SHP77 (cell line): ENCODE data around the gene GFPT2.

Experiments
- DNase-seq, 2 experiments: peaks; one replicate each; lab custom pipeline; 2025; lab: John Stamatoyannopoulos, UW

The GFPT2 gene

GRCh38 chr5:180350711-180351465 lies 2.2 kb downstream of the GFPT2 start:
- no peak for DNase-seq

GRCh38 chr5:180350296-180350695 lies 2.8 kb downstream of the GFPT2 start:
- DNase-seq: no peak

DNA sequence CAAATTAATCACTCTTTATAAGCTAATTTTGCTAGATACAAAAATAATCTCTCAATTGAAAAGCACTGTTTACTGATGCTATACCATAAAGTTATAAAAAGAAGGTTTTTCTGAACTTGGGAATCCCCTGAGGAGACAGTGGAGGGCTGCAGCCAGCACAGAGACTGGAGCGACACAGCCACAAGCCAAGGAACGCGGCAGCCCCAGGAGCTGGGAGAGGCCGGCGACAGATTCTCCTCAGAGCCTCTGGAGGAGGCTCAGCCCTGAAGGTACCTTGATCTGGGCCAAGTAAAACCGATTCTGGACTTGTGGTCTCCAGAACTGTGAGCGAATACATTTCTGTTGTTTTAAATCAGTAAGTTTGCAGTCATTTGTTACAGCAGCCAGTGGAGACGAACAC lies 3.7 kb downstream of the GFPT2 start:
- no peak for DNase-seq

DNA sequence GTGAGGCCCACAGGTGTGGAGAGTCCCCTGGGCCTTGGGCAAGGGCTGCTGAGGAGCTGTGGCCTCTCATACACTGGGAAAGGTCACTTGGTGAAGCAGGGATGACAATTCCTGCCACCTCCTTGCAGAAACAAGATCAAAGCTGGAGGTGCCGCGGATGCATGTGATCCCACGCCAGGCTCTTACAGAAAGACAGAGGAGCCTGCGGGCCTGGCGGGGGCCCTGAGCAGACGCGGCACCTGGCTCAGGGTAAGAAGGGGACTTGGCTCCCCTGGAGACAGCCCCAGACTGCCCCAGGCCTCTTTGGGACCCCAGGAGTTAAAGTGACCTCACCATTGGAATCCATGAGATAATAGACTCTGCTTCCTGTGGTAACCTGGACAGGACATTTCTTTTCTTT lies 4.8 kb downstream of the GFPT2 start:
- DNase-seq: no peak

GRCh38 chr5:180347702-180348101 lies 5.4 kb downstream of the GFPT2 start:
- no peak for DNase-seq

DNA sequence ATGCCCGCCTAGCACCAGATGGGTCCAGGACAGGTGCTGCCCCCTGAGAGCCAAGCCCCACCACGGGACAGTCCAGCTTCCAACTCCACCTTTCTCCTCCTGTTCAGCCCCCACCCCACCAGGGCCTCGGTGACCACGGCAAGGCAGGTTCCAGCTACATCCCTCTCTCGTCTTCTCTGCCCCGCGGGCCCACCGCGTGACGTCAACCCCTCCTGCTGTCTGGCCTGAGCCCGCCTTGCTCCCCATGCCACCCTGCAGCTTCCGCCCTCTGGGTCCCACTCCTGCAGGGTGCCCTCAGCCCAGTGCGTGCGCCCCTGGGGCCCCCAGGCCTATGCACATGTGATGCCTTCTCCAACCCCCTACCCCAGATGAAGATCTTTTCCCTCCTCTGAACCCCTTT lies 6.8 kb downstream of the GFPT2 start:
- no peak for DNase-seq

- DNase-seq: no peak
These were observed 7.4 kb downstream of the GFPT2 start for GRCh38 chr5:180345781-180346180.

DNA sequence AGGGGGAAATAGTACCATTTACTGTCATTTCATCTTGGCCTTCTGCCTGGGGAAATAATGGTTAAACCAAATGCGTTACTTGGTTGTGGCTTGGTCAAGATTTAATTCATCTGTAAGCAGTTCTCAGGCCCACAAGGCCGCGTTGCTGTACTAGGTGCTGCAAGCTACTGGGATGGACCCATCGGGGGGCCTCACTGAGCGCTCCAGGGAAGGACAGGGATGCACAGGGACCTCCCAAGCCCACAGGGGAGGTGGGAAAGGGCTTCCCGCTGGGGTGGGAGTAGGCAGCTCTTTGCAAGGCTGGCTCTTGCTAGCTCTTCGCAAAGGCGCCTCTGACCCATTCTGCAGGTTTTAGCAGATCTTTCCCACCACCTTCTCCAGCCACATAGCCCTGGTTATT lies 8.0 kb downstream of the GFPT2 start:
- no peak for DNase-seq

GRCh38 chr5:180344696-180344999 lies 8.5 kb downstream of the GFPT2 start:
- no peak for DNase-seq

DNA sequence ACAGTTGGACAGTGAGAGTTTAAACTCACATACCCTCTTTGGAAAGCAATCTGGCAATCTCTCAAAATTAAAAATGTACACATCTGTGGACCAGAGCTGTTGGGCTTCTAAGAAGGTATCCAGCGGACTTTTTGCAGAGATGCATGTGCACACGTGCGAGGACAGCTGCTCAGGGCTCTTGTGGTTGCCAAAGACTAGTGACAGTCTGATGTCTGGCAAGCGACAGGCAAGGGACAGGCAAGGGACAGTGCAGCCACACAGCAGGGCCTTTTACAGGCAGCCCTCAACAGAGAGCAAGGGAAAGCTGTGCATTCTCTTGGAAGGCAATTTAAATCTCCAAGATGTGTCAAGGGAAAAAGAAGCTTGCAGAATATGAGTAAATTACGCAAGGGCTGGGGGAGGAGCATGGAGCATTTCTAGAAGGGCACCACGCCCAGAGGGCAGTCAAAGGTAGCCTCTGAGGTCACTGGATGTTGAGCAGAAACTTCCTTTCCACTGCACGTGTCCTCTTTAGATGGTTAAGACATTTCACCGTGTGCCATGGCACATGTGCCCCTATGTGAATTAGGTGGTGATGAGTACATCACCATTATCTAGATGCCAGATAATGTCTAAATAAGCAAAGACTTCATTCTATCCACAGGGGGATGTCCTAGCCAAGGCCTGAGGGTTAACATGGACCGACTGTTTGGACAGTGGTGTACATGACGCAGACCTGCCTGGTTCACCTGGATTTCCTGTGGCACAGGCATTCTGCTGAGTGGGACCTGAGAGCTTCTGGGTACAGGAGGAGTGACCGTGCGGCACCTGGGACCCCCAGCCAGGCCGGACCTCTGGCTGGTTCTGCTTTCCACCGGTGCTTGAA lies 9.1 kb downstream of the GFPT2 start:
- no peak for DNase-seq

DNA sequence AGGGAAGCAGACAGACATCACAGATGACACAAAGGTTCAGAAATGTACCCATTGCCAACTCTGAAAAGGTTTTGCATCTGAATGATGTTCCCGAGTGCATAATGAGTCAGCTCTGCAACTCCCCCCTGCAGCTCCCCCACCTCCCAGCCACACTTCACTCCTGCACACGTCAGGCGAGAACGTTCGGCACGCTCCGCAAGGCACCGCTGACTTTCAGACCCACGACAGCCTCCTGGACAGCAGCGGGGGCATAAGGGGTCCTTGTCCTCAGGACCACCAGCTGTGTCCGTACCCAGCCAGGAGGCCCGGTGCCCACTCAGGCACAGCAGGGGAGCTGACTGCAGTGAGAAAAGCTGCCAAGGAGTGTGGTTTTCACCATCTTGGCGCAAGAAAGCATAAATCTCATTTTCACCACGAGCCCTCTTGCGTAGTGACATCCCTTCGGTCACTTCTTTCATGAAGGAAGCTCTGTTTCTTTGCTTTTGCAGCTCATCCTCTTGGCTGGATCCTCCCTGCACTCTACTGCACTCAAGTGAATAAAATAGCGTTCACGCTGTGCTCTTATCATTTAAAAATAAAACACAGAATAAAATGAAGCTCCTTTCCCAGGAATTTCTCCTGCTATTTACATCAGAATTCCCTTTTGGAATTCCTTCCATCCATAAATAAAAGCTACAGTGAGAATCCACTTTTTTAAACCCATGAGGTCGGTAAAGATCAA lies 9.9 kb downstream of the GFPT2 start:
- DNase-seq: no peak

GRCh38 chr5:180341595-180341994 lies 11.5 kb downstream of the GFPT2 start:
- no peak for DNase-seq

DNA sequence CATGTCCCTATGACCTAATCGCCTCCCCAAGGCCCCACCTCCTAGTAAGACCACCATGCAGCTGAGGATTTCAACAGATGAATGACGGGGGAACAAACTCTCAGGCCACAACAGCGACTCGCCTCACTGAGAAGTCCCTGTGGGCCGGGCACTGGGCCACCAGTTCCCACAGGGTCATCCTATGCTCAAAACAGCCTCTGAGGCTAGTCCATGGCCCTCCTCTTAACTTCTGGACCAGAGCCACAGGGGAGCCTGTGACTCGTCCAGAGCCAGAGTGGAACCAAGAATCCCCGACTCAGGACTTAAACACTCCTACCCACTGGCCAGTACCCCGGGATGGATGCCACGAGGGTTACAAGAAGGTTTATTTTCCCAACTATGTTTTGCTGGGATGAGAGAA lies 12.3 kb downstream of the GFPT2 start:
- no peak for DNase-seq

DNA sequence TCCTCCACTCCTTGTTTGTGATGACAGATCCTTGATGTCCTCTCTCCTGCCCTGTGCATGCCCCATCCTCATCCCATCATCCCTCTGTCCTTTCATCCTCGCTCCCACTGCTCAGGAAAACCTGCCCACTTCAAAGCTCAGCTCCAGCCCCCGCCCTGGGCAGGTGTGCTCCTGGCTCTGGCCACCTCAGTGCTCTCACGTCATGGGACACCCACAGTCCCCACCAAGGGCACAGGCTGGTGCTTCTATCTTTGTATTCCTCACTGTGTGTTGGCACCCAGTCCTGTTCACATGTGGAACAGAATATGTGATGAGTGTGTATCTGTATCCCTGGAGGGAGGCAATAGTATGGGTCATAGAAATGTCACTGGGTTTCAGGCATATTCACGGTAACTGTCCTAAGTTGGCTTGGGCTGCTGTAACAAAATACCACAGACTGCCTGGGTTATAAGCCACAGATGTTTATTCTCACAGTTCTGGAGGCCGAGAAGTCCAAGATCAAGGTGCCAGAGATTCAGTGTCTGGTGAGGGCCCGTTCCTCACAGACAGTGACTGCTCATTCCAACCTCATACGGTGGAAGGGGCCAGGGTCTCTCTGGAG lies 13.5 kb downstream of the GFPT2 start:
- no peak for DNase-seq

GRCh38 chr5:180338001-180338707 lies 15.0 kb downstream of the GFPT2 start:
- DNase-seq: no peak

DNA sequence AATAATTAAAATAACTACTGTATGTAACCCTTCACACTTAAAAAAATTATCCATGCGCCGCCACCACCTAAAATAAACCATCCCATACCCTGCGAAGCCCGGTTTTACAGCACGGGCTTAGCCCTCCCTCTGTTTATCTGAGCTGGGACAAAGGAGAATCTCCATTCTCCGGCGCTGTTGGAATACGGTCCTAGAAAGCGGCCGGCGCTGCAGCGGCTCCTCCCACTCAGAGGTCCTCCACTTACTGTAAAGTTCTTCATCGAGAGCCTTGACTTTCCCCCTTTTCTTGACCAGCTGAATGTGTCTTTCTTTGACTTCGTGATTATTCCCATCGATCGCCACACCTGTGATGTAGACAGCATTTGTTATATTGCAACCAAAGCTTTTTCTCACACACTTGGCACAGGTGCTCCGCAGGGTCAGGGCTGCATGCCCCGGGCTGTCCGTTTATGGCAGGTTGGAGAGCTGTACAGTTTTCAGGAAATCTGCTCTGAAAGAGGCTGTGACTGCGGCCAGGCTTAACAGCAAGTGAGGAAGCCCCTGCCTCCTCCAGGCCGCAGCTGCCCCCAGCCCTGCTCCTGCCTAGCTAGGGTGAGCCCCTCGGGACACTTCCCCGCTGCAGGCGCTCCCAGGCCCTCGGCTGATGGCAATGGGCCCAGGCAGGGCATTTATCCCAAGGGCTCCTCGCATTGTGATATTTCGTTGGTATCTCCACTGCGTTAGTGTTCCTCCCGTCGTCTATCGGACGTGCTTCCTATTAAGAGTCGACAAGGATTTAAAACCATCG lies 16.7 kb downstream of the GFPT2 start:
- no peak for DNase-seq

DNA sequence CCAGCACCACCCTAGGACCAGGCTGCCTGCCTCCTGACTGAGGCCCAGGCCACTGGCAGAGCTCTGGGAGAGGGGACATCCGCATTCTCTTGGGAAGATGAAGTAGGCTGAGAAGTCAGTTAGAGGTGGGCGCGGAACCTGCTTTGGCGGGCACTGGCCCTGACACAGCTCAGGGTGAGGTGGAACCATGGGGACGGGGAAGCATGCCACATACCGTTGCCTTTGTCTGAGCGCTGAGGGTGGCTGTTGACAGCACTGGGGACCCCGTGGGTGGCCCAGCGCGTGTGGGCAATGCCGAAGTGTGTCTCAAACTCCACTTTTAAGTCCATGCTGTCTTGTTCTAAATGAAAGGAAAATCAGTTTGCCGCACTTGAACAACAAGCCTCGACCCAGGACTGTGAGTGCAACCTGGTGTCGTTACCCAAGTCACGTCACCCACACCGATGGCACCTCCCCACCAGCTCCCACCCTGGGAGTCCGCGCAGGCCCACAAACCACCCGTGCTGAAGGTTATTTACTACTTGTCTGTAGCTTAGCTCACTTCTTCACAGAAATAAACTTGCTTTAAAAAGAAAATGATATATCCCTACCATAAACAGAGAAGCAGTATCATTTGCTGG lies 17.4 kb downstream of the GFPT2 start:
- no peak for DNase-seq

DNA sequence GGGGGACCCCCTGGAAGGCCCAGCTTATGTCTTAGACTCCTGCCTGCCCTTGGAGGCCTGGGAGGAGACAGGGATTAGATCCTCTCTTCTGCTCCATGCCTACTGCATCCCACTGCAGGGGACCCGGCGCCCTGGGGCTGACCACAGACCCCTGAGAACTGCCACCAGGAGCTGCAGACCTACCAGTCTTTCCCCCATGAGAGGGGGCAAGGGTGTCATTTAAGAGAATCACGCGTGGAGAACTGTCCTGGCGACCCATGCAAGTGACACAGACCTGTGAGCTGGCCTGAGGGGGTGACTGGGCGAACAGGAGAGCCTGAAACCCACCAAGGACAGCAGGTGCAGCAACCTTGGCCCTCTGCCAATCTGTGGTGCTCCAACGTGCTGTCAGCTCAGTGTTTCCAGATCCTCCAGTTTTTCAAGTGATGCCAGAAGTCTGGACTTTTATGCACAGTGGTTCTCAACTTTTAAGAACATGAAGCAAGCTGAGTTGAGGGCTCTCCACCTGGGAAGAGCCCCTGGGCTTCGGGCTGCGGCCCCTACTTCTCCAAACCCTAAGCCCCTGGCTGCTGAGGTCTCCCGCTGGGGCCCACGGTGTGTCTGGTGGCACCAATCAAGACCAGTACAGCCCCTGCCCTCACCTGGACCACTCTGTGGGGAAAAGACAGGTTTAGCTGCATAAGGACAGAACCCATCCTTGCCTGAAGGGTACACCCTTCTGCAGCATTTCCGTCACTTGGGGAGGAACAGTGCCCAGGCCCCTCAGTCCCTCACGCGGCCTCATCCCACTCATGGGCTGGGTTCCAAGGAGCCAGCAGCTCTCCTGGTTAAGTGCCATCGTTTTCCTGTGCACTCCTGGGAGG lies 18.2 kb downstream of the GFPT2 start:
- DNase-seq: no peak

DNA sequence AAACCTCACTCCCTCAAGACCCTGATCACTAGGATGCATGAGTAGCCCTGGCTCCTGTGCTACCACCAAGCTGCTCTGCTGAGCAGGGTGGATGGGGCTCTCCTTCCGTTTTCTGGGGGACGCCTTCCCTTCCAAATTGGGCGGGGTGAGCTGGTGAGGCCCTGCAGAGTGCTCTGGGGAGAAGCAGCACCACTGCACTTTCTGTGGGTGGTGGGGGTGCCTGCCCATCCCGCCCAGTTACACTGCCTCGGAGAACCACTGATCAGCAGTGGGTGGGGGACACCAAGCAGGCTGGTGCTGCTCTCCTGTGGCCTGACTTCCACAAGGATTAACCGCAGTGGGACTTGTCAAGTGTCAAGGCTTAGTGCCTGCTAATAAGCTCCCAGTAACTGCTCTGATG lies 19.0 kb downstream of the GFPT2 start:
- no peak for DNase-seq

- no peak for DNase-seq
These were observed 19.5 kb downstream of the GFPT2 start for GRCh38 chr5:180333661-180334060.
